NT2/D1 (cell line): ENCODE measurements around the gene TRAPPC3.

Source experiments
- SUZ12 ChIP-seq: IDR thresholded peaks from 2 replicates; pipeline ENCODE4 v1.6.1; 2011; ENCODE audit not compliant: insufficient read length, insufficient read depth; ENCODE audit errors: extremely low read depth
- YY1 ChIP-seq: IDR thresholded peaks from 2 replicates; pipeline ENCODE4 v1.6.1; 2011; ENCODE audit not compliant: insufficient read length, insufficient read depth
- ZNF274 ChIP-seq: IDR thresholded peaks from 2 replicates; pipeline ENCODE4 v1.6.1; 2011; ENCODE audit warnings: mild to moderate bottlenecking, low read depth, low read length

DNA sequence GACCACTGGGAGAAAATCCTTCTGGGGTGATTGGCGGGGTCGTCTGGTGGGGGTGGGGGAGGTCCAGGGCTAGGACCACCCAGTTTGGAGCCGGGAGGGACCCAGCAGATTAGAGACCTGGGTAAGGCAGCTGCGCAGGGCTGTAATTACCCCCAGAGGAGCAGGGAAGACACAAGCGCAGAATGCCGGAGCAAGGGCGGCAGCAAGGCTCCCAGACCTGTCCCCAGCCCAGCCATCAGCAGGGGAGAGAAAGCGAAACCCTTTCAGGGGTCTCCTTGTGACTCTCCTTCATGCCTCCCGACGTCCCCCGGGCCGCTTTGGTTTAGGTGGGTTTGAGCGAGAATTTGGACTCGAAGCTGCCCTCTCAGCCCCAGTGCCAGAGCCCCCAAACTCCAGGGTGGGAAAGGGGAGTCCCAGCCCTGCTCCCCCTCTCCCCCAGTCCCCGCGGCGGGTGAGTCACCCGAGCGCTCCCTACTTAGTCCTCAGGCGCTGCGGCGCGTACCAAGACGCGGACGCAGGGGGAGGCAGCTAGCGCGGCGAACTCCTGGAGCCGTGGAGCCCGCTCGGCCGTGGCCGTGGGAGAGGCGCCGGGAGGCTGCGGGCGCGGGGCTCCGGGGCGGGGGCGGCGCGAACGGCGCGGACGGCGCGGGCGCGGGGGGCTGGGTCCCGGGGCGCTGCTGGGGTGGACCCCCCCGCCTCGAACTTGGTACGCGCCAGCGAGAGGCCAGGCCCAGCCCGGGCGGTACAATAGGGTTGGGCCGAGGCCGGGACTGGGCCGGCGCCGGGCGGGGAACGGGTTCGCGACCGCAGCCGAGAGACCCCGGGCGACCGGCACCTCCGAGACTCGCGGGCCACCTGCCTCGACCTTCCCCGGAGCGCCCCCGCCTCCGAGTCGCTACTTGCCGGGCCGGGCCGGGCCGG lies 6.4 kb upstream of the TRAPPC3 start, which contains the start of gene MAP7D1:
- TF ChIP-seq YY1 (no peak), ZNF274 (no peak), SUZ12 (no peak)
